HG03139 (cell line): ENCODE results near the gene NEK1.
"Not testable (repeated sequence)": the region's sequence is repeated elsewhere in the genome, so short reads cannot be mapped to it uniquely, and the experiment has no call there.

ENCODE experiments used
- ATAC-seq: cut with Tn5 transposase; IDR thresholded peaks from one replicate; pipeline ENCODE4 v1.9.1; 2021; ENCODE audit not compliant: unreplicated experiment

Gene NEK1

DNA sequence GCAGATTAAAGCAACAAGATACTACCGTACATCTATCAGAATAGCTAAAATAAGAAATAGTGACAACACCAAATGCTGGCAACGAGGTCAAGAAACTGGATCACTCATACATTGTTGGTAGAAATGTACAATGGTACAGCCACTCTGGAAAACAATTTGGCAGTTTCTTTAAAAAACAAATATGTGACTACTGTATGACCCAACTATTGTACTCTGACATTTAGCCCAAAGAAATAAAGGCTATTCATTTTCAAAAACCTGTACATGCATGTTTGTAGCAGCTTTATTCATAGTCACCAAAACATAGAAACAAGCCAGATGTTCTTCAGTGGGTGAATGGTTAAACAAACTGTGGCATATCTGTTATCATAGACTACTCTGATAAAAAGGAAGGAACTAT lies 16.2 kb upstream of the NEK1 start:
- no peak for ATAC-seq

DNA sequence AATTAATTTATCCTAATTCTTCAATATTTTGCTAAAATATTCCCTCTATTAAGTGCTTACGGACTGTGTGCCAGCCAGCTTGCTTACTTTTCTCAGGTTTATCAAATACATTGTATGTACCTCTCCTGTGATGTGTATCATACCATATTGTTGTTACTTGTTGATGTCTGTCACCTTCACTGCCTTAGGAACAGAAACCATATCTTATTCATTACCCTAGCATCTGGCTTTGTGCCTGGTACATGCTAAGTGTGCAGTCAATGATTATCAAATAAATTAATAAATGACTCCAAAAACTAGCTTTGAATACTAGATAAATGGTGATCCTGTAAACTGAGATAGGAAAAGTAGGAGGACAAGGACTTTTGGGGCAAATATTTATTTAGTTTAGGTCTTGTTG lies 14.9 kb upstream of the NEK1 start:
- ATAC-seq: peak; percentile 72

DNA sequence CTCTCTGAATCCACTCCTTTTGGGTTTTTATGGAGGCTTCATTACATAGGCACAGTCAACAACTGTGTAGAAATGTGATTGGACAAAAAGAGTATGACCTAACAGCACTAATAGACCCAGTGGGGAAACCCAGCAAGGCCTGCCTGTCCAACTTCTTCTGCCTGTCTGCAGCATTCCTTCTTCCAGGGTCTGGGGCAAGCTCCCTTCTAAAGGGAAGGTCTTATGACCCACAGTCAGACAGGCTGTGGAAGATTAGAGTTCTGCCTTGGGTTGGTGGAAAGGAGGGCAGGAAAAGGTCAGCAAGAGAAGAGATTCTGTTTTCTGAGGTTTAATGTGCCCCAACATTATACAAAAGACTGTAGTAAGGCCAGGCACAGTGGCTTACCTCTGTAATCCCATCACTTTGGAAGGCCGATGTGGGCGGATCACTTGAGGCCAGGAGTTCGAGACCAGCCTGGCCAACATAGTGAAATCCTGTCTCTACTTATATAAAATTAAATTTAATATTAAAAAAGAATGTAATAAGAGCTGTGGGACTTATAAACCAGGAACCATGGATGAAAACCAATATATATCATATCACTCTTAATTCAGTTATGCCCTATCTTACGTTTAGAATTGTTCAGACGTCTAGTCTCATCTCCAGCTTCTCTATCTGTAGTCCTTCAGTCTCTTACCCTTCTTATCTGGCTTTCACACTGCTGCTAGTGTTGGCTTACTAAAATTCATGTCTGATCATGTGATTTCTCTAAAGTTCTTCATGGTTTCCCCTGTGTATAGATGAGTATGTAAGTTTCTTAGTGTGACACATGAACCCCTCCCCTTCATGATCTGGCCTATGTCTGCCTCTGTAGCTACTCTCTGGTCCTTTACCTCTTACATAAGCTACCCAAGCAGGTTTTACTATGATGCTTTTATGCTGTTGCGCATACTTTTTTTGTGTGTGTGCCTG lies 14.2 kb upstream of the NEK1 start:
- no peak for ATAC-seq

DNA sequence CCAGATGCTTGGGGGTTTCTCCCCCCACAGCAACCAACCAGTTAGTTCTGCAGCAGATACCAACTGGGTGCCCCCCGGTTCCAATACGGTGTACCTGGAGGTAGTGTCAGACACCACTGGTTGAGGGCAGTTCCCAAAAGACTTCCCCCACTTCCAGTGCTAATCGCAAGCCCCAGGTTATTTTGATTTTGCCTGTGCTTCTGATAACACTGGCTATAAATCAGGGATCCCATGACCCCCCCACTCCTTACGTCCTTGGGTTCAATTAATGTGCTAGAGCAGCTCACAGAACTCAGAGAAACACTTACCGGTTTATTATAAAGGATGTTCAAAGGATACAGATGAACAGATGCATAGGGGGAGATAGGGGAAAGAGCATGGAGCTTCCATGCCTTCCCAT lies 13.5 kb upstream of the NEK1 start:
- no peak for ATAC-seq

- not testable (repeated sequence) for ATAC-seq
Measured at GRCh38 chr4:169624012-169624411, 11.6 kb upstream of the NEK1 start.

DNA sequence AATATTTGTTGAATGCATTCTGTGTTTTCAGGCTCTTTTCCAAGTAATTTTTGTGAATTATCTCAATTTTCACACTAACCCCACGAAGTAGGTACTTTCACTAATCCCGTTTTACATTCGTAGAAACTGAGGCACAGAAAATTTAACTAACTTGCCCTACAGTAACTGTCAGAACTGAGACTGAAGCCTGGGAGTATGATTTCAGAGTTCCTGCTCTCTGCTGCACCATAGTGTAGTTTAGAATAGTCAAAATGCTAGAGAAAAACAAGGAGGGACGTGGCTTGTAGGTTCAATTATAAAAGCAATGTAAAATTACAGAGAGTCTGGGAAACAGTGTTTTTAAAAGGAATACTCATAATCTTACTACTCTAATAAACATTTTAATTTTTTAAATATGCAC lies 10.2 kb upstream of the NEK1 start:
- no peak for ATAC-seq

DNA sequence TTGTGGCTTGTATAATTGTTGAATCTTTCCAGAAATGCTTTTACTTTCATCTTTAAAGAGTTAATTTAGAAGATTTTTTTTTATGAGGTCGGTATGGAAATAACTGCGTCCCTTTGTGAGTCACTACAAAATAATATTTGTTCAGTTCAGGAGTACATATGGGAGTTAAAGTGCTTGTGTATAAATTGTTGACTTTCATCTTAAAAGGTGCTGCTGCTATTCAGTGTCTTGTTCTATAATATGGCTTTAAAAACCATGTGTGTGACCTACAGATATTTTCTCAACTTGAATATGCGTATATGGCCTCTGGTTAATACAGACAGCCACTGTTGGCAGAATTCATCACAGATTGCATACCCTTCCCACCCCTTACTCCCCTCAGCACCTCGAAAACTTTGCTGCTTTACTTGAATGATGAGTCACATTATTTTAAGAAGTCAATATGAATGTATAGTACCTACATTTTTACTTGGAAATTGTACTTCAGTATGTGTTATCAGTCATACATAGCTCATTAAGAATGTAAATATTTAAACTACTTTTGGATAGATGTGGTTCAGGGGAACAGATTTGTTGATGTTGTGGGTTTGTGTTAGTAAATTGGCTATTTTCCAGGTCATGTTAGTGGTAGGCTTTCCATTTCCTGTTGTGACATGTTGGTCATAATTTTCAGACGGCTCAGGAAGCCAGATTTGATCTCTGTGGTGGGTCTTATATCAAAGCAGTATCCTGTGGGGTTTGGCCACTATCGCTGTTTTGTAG lies 9.5 kb upstream of the NEK1 start:
- ATAC-seq: peak; percentile 16

DNA sequence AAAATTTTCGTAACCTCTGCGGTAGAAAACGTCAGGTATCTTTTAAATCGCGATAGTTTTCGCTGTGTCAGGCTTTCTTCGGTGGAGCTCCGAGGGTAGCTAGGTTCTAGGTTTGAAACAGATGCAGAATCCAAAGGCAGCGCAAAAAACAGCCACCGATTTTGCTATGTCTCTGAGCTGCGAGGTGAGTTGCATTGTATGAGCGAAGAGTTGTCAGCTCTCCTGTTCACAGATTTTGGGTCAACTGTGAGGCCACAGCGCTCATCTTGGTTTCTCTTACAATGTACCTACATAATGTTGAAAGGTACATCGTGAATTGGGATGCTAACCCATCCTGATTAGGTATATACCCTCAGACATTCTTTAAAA lies 8.5 kb upstream of the NEK1 start:
- ATAC-seq: no peak

- ATAC-seq: peak; percentile 94
Measured at GRCh38 chr4:169619958-169620879, 7.8 kb upstream of the NEK1 start, which contains the start of gene CLCN3. Gene CLCN3 (plus strand): TSS chr4:169620578. CDS start chr4:169635929, 15,351 bp downstream.

DNA sequence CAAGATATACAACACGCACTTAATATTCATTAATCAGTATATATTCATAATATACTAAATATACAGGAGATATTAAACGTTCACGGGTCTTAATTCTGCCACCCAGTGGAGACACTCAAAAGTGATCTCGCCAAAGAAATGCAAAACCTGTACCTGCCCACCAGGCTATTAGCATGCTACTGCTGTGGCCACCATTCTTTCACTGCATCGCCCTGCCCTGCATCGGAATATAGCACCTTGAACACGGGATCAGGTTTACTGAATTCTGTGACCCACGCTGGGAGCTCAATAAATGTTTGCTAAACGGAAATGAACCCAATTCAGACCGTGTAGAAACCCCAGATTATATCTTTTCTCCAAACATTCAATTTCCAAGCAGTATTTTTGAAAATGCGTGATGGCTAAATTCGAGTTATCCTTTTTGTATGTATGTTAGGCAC lies 7.2 kb upstream of the NEK1 start:
- ATAC-seq: peak; percentile 32

DNA sequence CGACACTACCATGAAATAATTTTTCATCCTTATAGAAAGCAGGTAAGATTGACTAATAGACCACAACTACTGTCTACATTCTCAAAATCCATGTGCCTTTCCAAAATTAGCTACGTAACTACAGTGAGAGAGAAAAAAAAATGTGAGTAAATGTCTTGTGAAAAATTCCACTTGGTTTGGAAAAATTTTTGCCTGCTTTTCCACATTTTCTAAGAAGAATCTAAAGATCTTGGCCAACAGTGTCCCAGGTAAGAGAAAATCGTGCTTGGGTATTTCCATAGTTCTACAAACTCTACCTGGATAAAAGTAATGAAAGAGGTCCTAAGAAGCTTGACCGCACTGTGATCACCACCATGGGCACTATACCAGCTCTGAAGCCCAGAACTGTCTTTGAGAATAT lies 6.6 kb upstream of the NEK1 start:
- no peak for ATAC-seq

- ATAC-seq: no peak
Measured at GRCh38 chr4:169618286-169618685, 5.9 kb upstream of the NEK1 start.

- ATAC-seq: no peak
Measured at GRCh38 chr4:169617306-169617705, 4.9 kb upstream of the NEK1 start.

DNA sequence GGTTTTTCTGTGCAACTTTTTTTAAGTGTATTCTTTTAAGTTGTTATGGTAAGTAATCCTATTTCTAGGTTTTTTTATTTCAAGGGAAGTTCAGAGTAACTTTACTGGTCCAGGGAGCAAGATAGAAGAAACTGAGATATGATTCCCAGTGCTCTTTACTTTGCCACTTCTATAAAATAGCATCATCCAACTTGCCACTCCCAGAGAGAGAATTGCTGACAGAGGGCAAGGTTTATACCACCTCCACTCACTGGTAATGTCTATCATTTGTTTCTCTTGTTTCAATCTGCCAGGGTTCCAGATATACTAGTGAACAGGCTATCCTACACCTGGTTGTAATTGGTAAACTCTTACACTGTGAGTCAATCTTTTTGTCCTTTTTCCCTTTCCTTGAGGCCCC lies 4.5 kb upstream of the NEK1 start:
- ATAC-seq: no peak

- no peak for ATAC-seq
Measured at GRCh38 chr4:169615467-169616106, 3.2 kb upstream of the NEK1 start.

GRCh38 chr4:169612871-169613859 lies 782 bp upstream of the NEK1 start:
- peak; percentile 39 for ATAC-seq

- no peak for ATAC-seq
Measured at GRCh38 chr4:169611157-169611556, 1.2 kb downstream of the NEK1 start.

DNA sequence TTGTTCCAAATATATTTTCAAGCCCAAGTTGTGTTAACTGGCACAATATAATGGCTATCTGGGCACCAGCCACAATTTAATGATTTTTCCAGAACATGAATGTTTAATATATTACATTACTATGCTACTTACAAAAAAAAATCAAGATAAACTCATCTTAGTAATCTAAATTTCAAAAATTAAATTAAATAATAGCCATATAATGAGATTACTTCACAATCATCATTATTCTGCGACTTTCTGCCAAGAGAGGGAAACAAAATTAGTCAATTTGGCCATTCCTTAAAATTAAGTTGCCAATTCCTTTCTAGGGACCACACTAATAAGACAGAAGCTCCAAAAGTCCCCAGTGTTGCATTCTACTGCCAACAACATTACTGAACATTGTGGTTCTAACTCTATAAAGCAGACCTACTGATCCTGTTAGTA lies 7.5 kb downstream of the NEK1 start:
- ATAC-seq: no peak
